GM12864 (cell line): ENCODE measurements around the gene BTRC.
A peak's percentile ranks its signal among the peaks of the same experiment; 100 is the strongest.

ENCODE experiments used
- DNase-seq: peaks from one replicate; pipeline ENCODE4 v3.0.0-alpha.2; 2011; ENCODE audit warnings: low read depth
- H3K4me3 ChIP-seq: 2 replicates; pipeline ENCODE4 v1.5.1; 2011; ENCODE audit warnings: mild to moderate bottlenecking, low read depth, low read length, control low read depth
- TF ChIP-seq, protein P1 (sequence below): IDR thresholded peaks from 2 replicates; pipeline ENCODE4 v1.5.1; 2011; ENCODE audit warnings: low read depth, mild to moderate bottlenecking, moderate library complexity, low read length, control low read depth, inconsistent platforms; ENCODE audit errors: missing control alignments

Gene BTRC

DNA sequence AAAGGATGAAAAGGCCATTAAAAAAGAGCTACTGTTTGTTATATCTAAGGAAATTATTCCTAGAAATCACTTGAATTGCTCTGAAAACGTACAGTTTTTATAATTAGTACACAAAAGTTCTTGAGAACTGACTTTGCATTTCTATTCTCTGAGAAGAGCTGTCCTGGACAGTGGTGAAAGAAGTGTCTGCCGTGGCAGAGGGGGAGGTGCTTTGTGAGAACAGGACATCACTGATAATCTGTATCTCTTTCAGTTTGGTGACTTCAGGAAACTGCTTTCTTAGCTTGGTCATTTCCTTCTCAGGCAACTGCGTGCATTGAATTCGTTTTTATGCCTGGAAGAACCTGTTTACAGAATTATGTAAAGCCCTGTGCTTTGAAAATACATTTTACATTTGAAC, 182.0 kb downstream of the BTRC start:
- TF ChIP-seq, protein P1, sequence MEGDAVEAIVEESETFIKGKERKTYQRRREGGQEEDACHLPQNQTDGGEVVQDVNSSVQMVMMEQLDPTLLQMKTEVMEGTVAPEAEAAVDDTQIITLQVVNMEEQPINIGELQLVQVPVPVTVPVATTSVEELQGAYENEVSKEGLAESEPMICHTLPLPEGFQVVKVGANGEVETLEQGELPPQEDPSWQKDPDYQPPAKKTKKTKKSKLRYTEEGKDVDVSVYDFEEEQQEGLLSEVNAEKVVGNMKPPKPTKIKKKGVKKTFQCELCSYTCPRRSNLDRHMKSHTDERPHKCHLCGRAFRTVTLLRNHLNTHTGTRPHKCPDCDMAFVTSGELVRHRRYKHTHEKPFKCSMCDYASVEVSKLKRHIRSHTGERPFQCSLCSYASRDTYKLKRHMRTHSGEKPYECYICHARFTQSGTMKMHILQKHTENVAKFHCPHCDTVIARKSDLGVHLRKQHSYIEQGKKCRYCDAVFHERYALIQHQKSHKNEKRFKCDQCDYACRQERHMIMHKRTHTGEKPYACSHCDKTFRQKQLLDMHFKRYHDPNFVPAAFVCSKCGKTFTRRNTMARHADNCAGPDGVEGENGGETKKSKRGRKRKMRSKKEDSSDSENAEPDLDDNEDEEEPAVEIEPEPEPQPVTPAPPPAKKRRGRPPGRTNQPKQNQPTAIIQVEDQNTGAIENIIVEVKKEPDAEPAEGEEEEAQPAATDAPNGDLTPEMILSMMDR, result no peak
- no peak overlapping the region for H3K4me3 ChIP-seq
- no peak for DNase-seq

DNA sequence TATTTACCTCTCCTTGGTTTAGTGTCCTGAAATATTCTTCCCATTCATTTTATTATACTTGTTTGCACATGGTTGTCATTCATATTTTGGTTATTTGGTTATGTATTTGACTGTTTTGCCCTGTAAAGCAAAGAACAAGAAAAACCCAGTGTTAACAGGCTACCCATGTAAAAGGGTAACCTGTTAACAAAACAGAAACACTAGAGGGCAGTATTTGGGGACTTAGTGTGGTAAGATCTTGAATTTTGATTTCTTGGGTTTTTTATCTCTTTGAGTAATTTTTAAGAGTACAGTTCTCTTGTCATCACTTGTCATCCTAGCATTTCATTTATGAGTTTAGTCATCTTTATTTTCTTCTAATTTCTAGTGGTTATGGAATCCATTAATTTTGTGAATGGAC, 182.8 kb downstream of the BTRC start:
- H3K4me3 ChIP-seq, result no peak overlapping the region
- TF ChIP-seq, protein P1, result peak; percentile 38
- peak; percentile 8 for DNase-seq

DNA sequence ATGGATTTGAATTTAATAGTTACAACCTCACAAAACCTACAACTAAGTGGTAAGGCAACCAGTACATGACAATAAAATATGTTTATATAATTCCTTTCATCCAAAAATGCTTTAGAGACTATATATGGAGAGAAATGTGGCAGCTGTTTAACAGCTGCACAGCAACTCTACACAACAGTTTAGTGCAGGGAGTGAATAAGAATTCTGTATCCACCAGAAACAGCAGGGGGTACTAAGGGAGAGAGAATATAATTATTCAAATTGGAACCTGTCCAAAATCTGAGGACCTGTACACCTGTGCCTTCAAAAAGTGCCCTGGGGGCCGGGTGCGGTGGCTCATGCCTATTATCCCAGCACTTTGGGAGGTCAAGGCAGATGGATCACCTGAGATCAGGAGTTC, 184.5 kb downstream of the BTRC start:
- DNase-seq, result no peak
- TF ChIP-seq, protein P1, result no peak
- no peak overlapping the region for H3K4me3 ChIP-seq

DNA sequence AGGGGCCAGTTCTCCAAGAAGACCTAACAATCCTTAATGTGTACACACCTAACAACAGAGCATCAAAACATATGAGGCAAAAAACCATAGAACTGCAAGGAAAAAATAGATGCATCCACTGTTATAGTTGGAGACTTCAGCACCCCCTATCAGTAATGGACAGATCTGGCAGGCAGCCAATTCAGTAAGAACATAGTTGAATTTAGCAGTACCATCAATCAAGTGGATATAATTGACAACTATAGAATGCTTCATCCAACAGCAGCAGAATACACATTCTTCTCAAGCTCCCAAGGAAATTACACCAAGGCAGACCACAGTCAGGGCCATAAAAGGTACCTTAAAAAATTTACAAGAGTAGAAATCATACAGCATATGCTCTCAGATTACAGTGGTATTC, 191.9 kb downstream of the BTRC start:
- TF ChIP-seq, protein P1, result no peak
- no peak for DNase-seq
- H3K4me3 ChIP-seq, result no peak overlapping the region

DNA sequence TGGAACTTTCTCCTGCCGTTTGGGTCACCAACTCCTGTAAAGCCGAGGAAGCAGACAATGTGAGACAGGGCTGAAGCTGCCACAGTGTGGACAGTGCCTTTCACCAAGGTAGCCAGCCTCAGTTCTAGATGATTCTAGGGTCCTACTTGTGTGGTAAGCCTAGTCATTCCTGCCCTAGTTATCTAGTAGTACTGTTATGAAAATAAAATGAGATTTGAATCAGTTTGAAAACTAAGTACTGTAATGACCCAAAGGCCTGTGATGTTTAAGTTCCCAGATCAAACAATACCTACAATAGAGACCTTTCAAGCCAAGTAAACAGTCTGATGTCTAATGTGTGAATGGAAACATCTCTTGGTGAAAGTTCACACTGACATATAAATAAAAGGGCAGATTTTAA, 197.0 kb downstream of the BTRC start:
- H3K4me3 ChIP-seq, result no peak overlapping the region
- TF ChIP-seq, protein P1, result no peak
- no peak for DNase-seq

DNA sequence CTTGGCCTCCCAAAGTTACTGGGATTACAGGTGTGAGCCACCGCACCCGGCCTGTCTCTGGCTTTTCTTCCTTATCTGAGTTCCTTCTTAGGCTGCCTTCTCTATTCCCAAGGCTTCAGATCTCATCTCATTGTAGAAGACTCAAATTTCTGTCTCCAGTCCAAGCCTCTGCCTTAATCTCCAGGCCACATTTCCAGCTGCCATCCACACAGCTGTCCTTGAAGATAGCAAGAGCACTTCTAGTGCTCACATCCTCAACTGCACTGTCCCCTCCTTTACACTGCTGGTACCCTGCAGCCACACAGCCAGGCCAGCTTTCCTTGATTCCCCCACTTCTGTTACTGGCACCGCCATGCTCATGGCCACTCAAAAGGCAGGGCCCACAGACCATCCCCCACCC, 198.5 kb downstream of the BTRC start:
- TF ChIP-seq, protein P1, result no peak
- DNase-seq, result no peak

DNA sequence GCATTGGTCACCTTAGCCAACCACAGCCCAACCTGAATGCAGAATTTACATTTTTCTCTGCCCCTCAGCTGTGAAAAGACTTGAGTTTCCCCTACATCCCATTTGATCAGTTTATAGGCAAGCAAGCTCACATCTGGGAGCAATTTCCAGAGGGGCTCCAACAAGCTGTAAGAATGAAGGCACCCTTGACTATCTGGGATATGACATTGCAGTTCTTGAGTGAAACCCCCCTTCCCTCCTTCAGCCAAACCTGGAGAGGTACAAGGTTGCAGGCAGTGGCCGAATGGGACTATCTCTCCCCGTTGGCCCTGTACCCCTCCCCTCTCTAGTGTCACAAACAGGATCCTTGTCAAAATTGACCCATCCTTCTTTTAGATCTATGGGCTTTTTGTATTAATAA, 203.6 kb downstream of the BTRC start:
- TF ChIP-seq, protein P1, result no peak
- H3K4me3 ChIP-seq, result no peak overlapping the region
- no peak for DNase-seq

More for the DNA sequence above, 198.5 kb downstream of the BTRC start:
- no peak overlapping the region for H3K4me3 ChIP-seq
